ENCODE measurements around the gene STYXL2. TPM values are rescaled to one million over a fixed set of nuclear protein-coding genes. Genes with fewer than 3 reads are reported as not detected.

Gene STYXL2
- total RNA-seq, 1 experiment from 2014 or later: not detected

DNA sequence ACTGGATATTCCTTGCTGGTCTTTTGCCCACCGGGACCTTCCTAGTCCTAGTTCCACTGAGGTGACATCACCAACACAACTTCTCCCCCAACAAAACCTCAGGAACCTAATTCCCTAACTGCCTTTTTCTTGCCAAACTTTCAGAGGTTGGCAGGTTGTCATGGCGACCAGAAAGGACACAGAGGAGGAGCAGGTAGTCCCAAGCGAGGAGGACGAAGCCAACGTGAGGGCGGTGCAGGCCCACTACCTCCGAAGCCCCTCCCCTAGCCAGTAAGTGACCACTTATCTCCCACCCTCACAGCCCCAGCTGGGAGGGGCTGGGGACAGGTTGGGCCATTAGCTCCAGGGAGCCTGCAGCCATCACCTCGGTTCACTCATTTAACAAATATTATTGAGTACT lies 815 bp downstream of the STYXL2 start:
- DNase-seq: no peak

DNA sequence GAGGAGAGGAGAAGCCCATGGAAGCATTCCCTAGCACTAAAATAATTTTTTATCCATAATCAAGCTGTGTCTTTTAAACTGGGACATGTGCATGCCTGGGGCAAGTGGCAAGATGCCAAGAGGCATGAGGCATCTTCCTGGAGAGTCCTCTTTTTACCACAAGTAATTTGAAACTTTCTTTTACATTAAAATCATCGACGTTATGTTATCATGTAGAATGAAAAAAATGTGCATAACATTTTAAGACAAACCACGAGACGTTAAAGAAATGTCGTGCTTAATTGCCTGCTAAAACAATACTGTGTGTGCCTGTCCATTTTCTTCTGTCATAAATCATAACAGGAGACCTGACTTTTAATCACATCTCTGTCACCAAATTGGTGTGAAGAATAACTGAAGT lies 1.5 kb downstream of the STYXL2 start:
- Histone ChIP-seq H3K4me3 (no peak overlapping the region), H3K9me3 (peaks cover 7% of the 10 kb centered on the region; the same call in 1 of the 2 replicates), H3K27me3 (no peaks in the 10 kb centered on the region), H3K36me3 (no peaks in the 10 kb centered on the region)
- DNase-seq: peak; percentile 81

More for the DNA sequence above, 815 bp downstream of the STYXL2 start:
- H3K36me3 ChIP-seq: no peaks in the 10 kb centered on the region
- no peaks in the 10 kb centered on the region for H3K27me3 ChIP-seq
- no peak overlapping the region for H3K4me3 ChIP-seq
- H3K9me3 ChIP-seq: peaks cover 7% of the 10 kb centered on the region; the same call in 1 of the 2 replicates

DNA sequence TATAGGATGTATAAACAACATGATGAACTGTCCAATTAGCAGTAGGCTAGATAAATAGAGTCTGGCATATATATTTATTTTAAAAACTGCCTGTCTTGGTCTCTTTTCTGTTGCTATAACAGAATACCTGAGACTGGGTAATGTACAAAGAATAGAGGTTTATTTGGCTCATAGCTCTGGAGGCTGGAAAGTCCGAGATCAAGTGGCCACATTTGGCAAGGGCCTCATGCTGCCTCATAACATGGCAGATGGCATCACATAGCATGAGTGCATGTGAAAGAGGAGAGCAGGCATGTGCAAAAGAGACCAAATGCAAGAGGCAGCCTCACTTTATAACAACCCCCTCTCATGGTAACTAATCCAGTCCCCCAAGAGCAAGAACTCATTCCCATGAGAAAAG lies 6.0 kb downstream of the STYXL2 start:
- Histone ChIP-seq H3K36me3 (no peaks in the 10 kb centered on the region), H3K4me3 (no peak overlapping the region), H3K9me3 (peaks cover 7% of the 10 kb centered on the region; the same call in 1 of the 2 replicates), H3K27me3 (no peaks in the 10 kb centered on the region)
- DNase-seq: no peak

DNA sequence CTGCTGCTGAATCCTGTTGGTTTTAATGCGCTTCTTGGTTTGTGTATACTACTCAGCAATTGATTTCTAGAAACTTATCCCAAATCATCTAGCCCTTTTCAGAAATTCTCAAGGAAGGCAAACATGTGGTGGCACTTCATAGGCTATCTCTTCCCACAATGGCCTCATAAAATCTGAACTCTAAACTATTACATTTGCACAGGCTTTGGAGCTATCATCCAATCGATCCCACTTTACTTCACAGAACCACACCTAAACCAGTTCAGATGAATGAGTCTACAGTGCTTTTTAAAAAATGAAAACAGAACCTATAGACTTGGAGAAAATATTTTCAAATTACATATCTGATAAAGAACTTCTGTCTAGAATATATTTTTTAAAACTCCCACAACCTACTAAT lies 6.9 kb downstream of the STYXL2 start:
- peaks cover 7% of the 10 kb centered on the region; the same call in 1 of the 2 replicates for H3K9me3 ChIP-seq
- DNase-seq: no peak
- H3K36me3 ChIP-seq: no peaks in the 10 kb centered on the region
- H3K4me3 ChIP-seq: no peak overlapping the region
- H3K27me3 ChIP-seq: no peaks in the 10 kb centered on the region

DNA sequence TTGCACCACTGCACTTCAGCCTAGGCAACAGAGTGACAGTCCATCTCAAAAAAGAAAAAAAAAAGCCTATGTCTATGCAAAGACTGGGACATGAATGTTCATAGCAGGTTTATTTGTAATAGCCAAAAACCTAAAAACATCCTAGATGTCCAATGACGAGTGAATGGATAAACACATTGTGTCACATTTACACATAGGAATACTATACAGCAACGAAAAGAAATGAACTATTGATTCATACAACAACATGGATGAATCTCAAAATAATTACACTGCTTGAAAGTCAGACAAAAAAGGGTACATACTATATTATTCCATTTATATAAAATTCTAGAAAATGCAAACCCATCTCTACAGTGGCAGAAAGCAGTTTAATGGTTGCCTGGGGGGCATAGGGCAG lies 7.9 kb downstream of the STYXL2 start:
- H3K36me3 ChIP-seq: no peaks in the 10 kb centered on the region
- no peaks in the 10 kb centered on the region for H3K27me3 ChIP-seq
- H3K4me3 ChIP-seq: no peak overlapping the region
- H3K9me3 ChIP-seq: peaks cover 7% of the 10 kb centered on the region; the same call in 1 of the 2 replicates
- DNase-seq: no peak

DNA sequence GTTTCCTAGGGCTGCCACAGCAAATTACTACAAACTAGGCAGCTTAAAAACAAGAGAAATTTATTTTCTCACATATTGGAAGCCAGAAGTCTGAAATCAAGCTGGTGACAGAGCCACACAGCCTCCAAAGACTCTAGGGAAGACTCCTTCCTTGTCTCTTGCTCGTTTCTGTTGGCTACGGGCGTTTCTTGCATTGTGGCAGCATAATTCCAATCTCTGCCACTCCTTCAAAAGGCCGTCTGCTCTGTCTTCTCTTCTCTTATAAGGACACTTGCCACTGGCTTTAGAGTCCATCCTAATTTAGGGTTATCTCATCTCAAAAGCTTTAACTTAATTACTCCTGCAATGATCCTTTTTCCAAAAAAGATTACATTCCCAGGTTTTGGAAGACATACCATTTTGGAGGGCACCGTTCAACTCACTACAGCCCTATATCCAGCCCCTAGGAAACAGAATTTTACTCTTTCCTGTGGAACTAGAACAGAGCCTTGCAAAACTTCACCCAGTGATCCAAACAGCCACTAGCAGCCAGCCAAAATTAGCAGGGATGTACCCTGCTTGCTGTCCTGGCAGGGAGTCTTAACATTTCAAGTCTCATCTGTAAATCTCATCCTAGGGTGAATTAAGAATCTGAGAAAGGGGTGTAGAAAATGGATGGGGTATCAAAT lies 9.2 kb downstream of the STYXL2 start:
- DNase-seq: no peak
- Histone ChIP-seq H3K4me3 (no peak overlapping the region), H3K27me3 (no peaks in the 10 kb centered on the region), H3K36me3 (no peaks in the 10 kb centered on the region), H3K9me3 (no peaks in the 10 kb centered on the region)

DNA sequence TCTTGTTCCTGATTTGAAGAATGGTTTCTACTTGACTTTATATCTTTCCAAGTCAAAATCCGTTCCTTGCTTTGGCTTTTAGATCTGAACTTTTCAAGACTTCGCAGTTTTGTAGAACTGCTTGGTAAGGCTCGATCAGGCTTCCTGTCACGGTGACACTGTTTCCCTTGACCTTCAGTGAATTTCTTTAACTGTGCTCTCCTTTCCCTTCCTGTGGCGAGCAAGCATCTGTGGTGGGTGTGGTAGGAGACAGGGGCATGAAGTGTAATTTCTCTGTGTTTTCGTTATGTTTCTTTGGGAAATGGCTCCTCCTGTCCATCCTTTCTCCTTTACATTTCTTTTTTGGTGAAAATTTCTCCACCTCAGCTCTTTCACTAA lies 10.4 kb downstream of the STYXL2 start:
- no peaks in the 10 kb centered on the region for H3K36me3 ChIP-seq
- no peaks in the 10 kb centered on the region for H3K9me3 ChIP-seq
- DNase-seq: no peak
- no peaks in the 10 kb centered on the region for H3K27me3 ChIP-seq
- H3K4me3 ChIP-seq: no peak overlapping the region

DNA sequence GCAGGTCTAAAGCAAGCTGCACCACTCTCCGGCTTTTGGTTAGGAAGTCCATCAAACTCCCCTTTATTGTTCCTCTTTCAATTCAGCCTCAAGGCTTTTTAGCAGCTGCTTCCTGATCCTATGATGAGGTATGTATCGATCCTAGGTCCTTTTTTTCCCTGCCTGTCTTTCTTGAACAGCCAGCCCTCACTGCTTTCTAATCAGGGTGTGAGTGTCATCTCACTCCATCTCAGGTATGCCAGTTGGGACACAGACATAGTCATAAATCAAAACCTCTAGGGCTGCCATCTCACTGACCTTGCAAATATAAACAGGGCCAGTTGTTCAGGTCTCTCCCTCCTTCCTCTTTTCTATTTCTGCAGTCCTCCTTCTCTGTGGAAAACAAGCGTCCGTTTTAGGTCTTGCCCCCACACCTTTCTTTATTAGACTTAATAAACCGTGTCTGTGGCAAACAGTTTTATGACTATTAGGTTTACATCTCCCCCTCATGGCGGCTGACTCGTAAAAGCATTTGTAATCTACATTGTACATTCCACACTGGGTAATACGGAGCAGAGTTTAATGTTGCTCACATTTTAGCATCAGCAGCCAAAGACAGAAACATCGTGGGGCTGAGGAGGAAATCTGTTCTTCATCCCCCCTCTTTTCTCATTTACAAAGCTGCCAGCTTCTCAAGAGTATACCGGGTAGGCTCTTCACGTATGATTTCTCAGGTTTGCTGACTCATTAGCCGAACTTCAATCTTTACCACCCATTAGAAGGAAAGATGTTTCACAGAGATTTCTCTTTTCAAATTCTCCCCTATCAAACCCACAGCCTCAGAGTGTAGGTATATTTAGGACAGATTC lies 11.6 kb downstream of the STYXL2 start:
- Histone ChIP-seq H3K4me3 (no peak overlapping the region), H3K9me3 (no peaks in the 10 kb centered on the region), H3K27me3 (no peaks in the 10 kb centered on the region), H3K36me3 (no peaks in the 10 kb centered on the region)
- DNase-seq: no peak

DNA sequence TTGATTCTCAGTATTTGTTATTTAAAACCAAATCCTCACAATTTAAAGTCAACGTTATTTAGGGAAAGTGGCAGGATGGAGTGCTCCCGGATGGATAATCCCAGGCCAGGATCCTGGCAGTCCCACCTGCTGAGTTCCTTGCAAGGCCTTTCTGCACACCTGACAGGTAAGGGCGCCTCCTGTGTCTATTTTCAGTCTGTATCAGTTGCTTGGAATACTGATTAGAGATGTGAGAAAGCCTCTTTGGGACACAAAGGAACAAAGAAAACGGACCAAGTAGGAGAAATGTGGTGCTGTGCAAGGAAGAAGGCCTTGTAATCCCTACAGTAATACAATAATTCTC lies 12.2 kb downstream of the STYXL2 start:
- DNase-seq: no peak
- Histone ChIP-seq H3K36me3 (no peaks in the 10 kb centered on the region), H3K4me3 (no peak overlapping the region), H3K27me3 (no peaks in the 10 kb centered on the region), H3K9me3 (no peaks in the 10 kb centered on the region)

DNA sequence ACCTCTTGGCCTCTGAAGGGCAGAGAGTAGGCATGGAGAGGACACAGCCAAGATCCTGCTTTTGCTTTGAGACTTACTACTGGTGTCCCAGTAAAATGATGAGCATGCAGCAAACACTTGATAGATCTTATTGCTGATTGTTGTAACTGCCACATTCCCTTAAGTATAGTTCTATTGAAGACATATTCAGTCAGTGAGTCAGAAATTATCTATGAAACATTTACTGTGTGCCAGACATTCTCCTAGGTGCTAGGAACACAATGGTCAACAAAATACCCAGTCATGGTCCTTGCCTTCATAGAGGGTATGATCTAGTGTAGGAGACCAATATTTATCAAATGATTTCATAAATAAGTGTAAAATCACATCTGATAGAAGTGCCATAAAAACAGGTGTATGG lies 13.6 kb downstream of the STYXL2 start:
- no peak overlapping the region for H3K4me3 ChIP-seq
- no peaks in the 10 kb centered on the region; the same call in 1 of the 2 replicates for H3K27me3 ChIP-seq
- DNase-seq: no peak
- no peaks in the 10 kb centered on the region for H3K9me3 ChIP-seq
- no peaks in the 10 kb centered on the region for H3K36me3 ChIP-seq

DNA sequence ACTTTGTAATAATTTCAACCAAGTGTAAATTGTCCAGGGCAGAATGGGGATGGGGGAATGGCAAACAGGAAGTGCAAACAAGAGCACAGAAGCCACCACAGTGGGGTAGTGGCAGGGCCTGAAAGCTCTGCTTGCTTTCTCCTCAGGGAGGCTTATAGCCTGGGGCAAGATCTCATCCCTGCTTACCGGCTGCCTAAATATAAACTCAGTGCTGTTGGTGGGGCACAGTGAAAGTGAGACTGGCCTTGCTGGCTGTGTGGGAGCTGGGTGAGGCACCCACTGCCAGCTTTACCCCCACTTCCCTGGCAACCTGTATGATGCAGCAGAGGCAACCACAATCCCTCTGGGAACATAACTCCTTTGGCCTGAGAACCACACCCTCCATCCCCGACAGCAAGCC lies 15.2 kb downstream of the STYXL2 start:
- Histone ChIP-seq H3K4me3 (no peak overlapping the region), H3K36me3 (no peaks in the 10 kb centered on the region), H3K27me3 (no peaks in the 10 kb centered on the region; the same call in 1 of the 2 replicates), H3K9me3 (no peaks in the 10 kb centered on the region)
- DNase-seq: no peak

DNA sequence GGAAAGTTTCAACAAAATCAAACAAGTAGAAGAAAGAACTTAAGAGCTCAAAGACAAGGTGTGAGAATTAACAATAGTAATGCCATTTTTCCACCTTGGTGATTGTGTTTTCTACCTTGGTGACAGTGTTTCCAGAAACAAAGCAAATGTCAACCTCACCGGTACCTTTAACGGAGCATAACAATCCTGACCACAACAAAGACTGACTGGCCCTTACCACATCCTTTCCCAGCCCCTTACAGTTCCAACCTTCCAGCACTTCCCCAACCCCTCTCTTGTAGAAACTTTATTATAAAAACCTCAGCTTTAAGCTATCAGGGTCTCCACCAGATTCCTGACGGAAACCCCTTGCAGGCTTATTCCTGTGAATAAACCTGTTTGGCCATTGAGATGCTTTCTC lies 16.7 kb downstream of the STYXL2 start:
- H3K9me3 ChIP-seq: no peaks in the 10 kb centered on the region
- no peaks in the 10 kb centered on the region; the same call in 1 of the 2 replicates for H3K27me3 ChIP-seq
- no peaks in the 10 kb centered on the region for H3K36me3 ChIP-seq
- no peak for DNase-seq
- H3K4me3 ChIP-seq: no peak overlapping the region

DNA sequence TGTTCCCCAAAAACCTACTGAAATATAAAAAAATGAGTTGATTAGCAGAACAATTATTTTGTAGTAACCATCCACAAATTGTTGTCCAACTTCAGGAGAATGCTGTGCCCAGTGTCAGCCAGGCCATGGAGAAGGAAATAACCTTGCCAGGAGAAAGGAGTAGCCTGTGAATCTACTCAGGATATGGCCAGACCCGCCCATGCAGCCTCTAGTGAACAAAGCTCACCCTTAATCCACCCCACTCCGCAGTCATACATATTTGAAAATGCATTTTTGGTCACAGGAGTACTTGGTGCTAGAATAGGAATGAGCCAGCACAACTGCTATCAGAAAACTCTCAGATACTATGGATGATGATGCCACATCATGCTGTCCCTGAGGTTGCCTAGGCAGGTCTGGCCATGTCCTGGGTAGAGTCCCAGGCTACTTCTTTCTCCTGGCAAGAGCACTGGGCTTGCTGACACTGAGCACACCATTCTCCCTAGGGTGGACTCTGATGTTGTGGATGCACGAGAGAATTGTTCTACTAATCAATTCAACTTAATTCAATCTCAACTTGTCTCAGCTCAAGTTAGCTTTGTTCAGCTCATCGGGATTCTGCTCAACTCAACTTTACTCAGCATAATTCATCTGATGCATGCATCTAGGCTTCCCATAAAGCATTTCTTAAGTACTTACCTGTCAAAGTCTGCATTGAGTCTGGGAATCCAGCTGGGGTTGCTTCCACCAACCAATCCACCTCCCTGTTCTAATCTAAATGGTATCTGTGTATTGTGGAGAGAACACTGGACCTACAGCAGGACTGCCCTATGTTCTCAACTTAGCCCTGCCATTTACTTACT lies 18.2 kb downstream of the STYXL2 start:
- H3K36me3 ChIP-seq: no peaks in the 10 kb centered on the region
- H3K4me3 ChIP-seq: no peak overlapping the region
- H3K27me3 ChIP-seq: no peaks in the 10 kb centered on the region; the same call in 1 of the 2 replicates
- no peaks in the 10 kb centered on the region for H3K9me3 ChIP-seq
- DNase-seq: no peak

DNA sequence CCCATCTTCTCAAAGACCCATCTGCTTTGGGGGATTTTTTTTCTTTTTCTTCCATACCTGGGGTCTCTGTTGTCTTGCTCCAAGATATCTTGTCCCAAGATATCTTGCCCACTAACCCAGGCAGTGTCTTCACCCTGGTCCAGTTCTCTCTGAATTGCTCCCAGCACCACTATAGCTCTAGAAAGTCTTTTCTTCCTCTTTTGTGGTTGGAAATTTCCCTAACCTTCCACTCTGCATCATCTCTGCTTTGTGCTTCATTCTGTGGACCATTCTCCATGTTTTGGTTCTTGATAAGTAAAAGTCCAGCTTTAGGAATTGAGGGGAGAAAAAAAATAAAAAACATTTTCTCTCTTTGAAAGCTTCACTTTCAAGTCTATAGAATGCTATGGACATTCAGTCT lies 20.9 kb downstream of the STYXL2 start:
- Histone ChIP-seq H3K36me3 (no peaks in the 10 kb centered on the region), H3K27me3 (no peaks in the 10 kb centered on the region; the same call in 1 of the 2 replicates), H3K4me3 (no peak overlapping the region), H3K9me3 (no peaks in the 10 kb centered on the region)
- no peak for DNase-seq

DNA sequence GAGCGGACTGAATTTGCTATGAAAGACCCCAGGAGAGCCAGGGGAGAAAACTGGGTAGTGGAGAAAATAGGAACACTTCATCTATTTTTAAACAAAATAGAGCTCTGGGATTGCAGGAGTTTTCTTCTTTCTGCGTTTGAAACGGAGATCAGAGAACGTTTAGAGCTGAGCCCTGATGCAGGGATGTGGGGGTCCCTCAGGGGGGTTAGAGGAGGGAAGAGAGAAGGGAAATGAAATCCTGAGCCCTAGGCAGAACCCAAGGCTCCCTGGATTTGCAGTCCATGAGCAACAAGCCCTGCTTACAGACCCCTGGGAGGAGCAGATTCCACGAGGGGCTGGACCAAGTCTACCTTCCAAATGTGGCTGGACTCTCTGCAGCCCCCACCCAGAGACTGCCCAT lies 21.8 kb downstream of the STYXL2 start:
- no peaks in the 10 kb centered on the region; the same call in 1 of the 2 replicates for H3K27me3 ChIP-seq
- no peaks in the 10 kb centered on the region for H3K9me3 ChIP-seq
- DNase-seq: no peak
- no peak overlapping the region for H3K4me3 ChIP-seq
- H3K36me3 ChIP-seq: no peaks in the 10 kb centered on the region

DNA sequence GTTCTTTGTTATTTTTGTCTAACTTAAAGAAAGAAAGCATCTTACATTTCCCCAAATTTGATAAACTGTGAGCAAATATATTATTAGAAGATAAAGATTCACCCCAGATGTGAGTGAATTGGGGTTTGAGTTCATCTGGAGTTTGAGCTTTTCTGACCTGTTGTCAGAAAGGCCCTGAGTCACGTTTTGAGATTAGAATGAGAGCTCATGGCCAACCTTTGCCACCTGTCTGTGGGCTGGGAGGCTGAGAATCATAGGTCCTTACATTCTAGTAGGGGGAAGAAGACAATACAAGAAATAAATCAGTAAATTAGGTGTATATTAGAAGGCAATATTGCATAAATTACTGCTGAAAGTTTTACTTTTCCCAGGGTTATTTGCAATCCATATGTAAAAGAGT lies 22.3 kb downstream of the STYXL2 start:
- H3K27me3 ChIP-seq: no peaks in the 10 kb centered on the region; the same call in 1 of the 2 replicates
- H3K9me3 ChIP-seq: no peaks in the 10 kb centered on the region
- no peaks in the 10 kb centered on the region for H3K36me3 ChIP-seq
- DNase-seq: no peak
- no peak overlapping the region for H3K4me3 ChIP-seq

DNA sequence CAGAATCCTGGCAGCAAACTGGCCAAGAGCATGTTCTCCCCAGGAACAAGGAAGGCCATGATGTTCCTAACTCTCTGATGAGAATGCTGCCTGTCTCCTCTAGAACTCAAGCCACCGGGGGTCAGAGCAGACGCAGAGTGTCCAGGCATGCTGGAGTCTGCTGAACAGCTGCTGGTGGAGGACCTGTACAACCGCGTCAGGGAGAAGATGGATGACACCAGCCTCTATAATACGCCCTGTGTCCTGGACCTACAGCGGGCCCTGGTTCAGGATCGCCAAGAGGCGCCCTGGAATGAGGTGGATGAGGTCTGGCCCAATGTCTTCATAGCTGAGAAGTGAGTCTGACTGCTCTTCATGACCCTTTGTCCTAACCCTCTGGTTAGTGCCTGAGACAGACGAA lies 23.4 kb downstream of the STYXL2 start:
- Histone ChIP-seq H3K36me3 (no peaks in the 10 kb centered on the region), H3K9me3 (no peaks in the 10 kb centered on the region), H3K4me3 (no peak overlapping the region), H3K27me3 (no peaks in the 10 kb centered on the region; the same call in 1 of the 2 replicates)
- DNase-seq: no peak
